ENCODE measurements around the gene SPACA6. TPM values are rescaled to one million over a fixed set of nuclear protein-coding genes. Genes with fewer than 3 reads are reported as not detected.

The SPACA6 gene
- total and polyA plus RNA-seq, 9 of the 15 experiments (the other 6 are each of a cell fraction or from before 2014, with no cell fraction given), result 1.3 to 17.3 (median 6.2) TPM

DNA sequence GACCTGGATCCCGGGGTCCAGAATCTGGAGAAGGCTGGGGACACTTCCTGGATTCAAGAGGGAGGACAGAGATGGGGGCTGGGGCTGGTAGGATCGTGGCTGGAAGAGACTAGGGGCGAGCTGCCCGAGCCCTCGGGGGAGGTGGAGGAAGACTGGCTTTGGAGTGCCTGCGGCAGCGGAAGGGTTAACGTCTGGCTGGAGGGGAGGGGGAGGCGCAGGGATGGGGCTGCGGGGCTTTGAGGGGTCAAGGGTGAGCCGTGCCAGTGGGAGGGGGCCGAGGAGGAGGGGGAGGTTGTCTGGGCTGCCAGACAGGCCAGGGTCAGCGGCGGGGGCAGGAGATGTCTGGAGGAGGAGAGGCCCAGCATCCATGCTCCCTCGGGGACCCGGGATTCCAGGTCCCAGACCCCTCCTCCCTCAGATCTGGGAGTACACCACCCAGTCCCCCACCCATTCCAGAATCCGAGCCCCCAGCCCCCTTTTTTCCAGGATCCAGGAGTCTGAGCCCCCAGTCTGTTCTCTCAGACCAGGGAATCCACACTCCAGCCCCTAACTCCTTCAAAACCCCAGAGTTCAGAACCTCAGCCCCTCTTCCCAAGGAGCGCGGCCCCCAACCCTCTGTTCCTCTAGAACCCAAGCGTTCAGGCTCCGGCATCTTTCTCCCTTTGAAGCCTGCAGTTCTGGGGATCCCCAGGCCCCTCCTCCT, 3.2 kb upstream of the SPACA6 start:
- no peaks in the 10 kb centered on the region for H4K20me1 ChIP-seq (replicated peaks; ENCODE audit: control insufficient read depth, insufficient read depth, low read length)
- 0% methylated on average over 11 of the region's 21 CpGs for WGBS (ENCODE audit: insufficient coverage, low coverage, missing lambda C conversion rate)
- peak overlapping the region; percentile 52 for H3K4me3 ChIP-seq
- 0 out of 2 replicates have a peak, but pooled peaks cover 2% of the 10 kb centered on the region for H3K9me3 ChIP-seq (replicated peaks; ENCODE audit: control insufficient read depth, insufficient read depth, low read depth, low read length)
- intact Hi-C loops (cut with micrococcal nuclease), result no loop called here
- in situ Hi-C loops (cut with MboI), result no loop called here
- 0 out of 2 replicates have a peak overlapping the region, but pooled peaks have one; percentile 27 for H2AFZ ChIP-seq (ENCODE audit: low read depth, low read length)
- no peaks in the 10 kb centered on the region for H3K27me3 ChIP-seq (ENCODE audit: control insufficient read depth in 2 of 2, insufficient read depth in 2 of 2, low read length in 2 of 2)
- CTCF ChIA-PET (ENCODE audit: low intra/inter-chr PET ratio), result no interaction called here
- peak; percentile 39 to 75 (median 51) for DNase-seq (ENCODE audit: extremely low read depth in 1 of 4, low spot score in 3 of 4)
- no peaks in the 10 kb centered on the region for H3K9me1 ChIP-seq (ENCODE audit: control insufficient read depth, insufficient read depth, low read length)
- H3K4me1 ChIP-seq (replicated peaks in 1 of 2; ENCODE audit: control insufficient read depth in 2 of 2, insufficient read depth in 2 of 2, low read length in 2 of 2), result peaks cover 24 to 62% of the 10 kb centered on the region in 2 experiments
- H3K36me3 ChIP-seq (ENCODE audit: control insufficient read depth, insufficient read depth, low read length), result peaks cover 22% of the 10 kb centered on the region; the same call in 1 of the 3 replicates
- peaks cover 65% of the 10 kb centered on the region for H3K79me2 ChIP-seq (ENCODE audit: control insufficient read depth, insufficient read depth, low read length)
- peak; percentile 19 for ATAC-seq
- POLR2A ChIA-PET, result interaction anchor here (0.6 to 2.4 kb wide), 2 partner anchors 11 to 88 kb away, joined by 3 to 14 read pairs; no protein-coding TSS in a partner anchor
- TSS peak; percentile 27 for BruUV-seq (replicated peaks)
- peak overlapping the region; percentile 59 for H3K27ac ChIP-seq (ENCODE audit: extremely low read depth, low read depth, low read length)
- FAIRE-seq, result peak; percentile 19
- peak overlapping the region; percentile 86 for H3K4me2 ChIP-seq (ENCODE audit: insufficient read depth, low read length)
- peak overlapping the region; percentile 59 to 86; a peak in 3 of 4 replicates for H3K9ac ChIP-seq (ENCODE audit: insufficient read depth in 1 of 2, low read depth in 2 of 2, low read length in 2 of 2)
- TF ChIP-seq RBM15 (IDR thresholded peaks at IDR 0.05; ENCODE audit: insufficient read depth, low read length), result no peak
- TF ChIP-seq, protein P1, sequence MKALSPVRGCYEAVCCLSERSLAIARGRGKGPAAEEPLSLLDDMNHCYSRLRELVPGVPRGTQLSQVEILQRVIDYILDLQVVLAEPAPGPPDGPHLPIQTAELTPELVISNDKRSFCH (CRISPR knock-in tag; IDR thresholded peaks at IDR 0.05), result no peak
- TF ChIP-seq, protein P1 (tag; IDR thresholded peaks at IDR 0.05), result no peak
- TF ChIP-seq SP1 (CRISPR knock-in tag; IDR thresholded peaks at IDR 0.05), result no peak
- TF ChIP-seq, protein P2, sequence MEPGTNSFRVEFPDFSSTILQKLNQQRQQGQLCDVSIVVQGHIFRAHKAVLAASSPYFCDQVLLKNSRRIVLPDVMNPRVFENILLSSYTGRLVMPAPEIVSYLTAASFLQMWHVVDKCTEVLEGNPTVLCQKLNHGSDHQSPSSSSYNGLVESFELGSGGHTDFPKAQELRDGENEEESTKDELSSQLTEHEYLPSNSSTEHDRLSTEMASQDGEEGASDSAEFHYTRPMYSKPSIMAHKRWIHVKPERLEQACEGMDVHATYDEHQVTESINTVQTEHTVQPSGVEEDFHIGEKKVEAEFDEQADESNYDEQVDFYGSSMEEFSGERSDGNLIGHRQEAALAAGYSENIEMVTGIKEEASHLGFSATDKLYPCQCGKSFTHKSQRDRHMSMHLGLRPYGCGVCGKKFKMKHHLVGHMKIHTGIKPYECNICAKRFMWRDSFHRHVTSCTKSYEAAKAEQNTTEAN (CRISPR knock-in tag; IDR thresholded peaks at IDR 0.05), result no peak
- TF ChIP-seq SMARCB1 (IDR thresholded peaks at IDR 0.05; ENCODE audit: insufficient read length, low read depth), result no peak
- no peak for TF ChIP-seq BRF1 (IDR thresholded peaks at IDR 0.05; ENCODE audit: borderline replicate concordance, extremely low read depth, insufficient read length)
- TF ChIP-seq FOS (IDR thresholded peaks at IDR 0.05; ENCODE audit: extremely low read depth, insufficient read length), result no peak
- no peak for TF ChIP-seq ZNF239 (CRISPR knock-in tag; IDR thresholded peaks at IDR 0.05)
- TF ChIP-seq SMAD2 (IDR thresholded peaks at IDR 0.05; ENCODE audit: low read depth, low read length), result no peak
- no peak for TF ChIP-seq ZSCAN32 (CRISPR knock-in tag; IDR thresholded peaks at IDR 0.05)
- TF ChIP-seq SMARCC2 (IDR thresholded peaks at IDR 0.05; ENCODE audit: low read depth), result no peak
- no peak for TF ChIP-seq TAF15 (IDR thresholded peaks at IDR 0.05; ENCODE audit: low read depth, low read length)
- peak; percentile 98 for TF ChIP-seq ZBTB7A (IDR thresholded peaks at IDR 0.05; ENCODE audit: borderline replicate concordance, control insufficient read depth, low read depth, low read length)
- TF ChIP-seq, protein P3, sequence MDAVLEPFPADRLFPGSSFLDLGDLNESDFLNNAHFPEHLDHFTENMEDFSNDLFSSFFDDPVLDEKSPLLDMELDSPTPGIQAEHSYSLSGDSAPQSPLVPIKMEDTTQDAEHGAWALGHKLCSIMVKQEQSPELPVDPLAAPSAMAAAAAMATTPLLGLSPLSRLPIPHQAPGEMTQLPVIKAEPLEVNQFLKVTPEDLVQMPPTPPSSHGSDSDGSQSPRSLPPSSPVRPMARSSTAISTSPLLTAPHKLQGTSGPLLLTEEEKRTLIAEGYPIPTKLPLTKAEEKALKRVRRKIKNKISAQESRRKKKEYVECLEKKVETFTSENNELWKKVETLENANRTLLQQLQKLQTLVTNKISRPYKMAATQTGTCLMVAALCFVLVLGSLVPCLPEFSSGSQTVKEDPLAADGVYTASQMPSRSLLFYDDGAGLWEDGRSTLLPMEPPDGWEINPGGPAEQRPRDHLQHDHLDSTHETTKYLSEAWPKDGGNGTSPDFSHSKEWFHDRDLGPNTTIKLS (IDR thresholded peaks at IDR 0.05; ENCODE audit: borderline replicate concordance, low read depth), result 0 out of 2 replicates have a peak, but pooled peaks have one; percentile 27
- no peak for TF ChIP-seq PTRF (tag; IDR thresholded peaks at IDR 0.05)
- no peak for TF ChIP-seq NR4A1 (CRISPR knock-in tag; IDR thresholded peaks at IDR 0.05)
- TF ChIP-seq NR4A1 (tag; IDR thresholded peaks at IDR 0.05), result no peak
- TF ChIP-seq NR2F6 (CRISPR knock-in tag; IDR thresholded peaks at IDR 0.05), result no peak
- TF ChIP-seq TAF1 (IDR thresholded peaks at IDR 0.05; ENCODE audit: control insufficient read depth, extremely low read depth, insufficient read depth, low read length, severe bottlenecking), result no peak
